HT1080 (cell line): Measurements from ENCODE around the gene STAT5B. TPM values are rescaled to one million over a fixed set of nuclear protein-coding genes. Genes with fewer than 3 reads are reported as not detected.
"Not testable (repeated sequence)": the region's sequence is repeated elsewhere in the genome, so short reads cannot be mapped to it uniquely, and the experiment has no call there.

Experiments
- DNase-seq: peaks from one replicate; pipeline ENCODE4 v3.0.0-alpha.2; 2015; ENCODE audit warnings: low read depth
- total RNA-seq: library from RNA; depleted of rRNA; stranded (reverse); fragments of >200 nt; shearing (Covaris generic); gene quantifications from 2 replicates; pipeline ENCODE4 v1.2.3, GENCODE V29; 2014

STAT5B gene
- total RNA-seq, 1 experiment from 2014 or later: 21.8 TPM

DNA sequence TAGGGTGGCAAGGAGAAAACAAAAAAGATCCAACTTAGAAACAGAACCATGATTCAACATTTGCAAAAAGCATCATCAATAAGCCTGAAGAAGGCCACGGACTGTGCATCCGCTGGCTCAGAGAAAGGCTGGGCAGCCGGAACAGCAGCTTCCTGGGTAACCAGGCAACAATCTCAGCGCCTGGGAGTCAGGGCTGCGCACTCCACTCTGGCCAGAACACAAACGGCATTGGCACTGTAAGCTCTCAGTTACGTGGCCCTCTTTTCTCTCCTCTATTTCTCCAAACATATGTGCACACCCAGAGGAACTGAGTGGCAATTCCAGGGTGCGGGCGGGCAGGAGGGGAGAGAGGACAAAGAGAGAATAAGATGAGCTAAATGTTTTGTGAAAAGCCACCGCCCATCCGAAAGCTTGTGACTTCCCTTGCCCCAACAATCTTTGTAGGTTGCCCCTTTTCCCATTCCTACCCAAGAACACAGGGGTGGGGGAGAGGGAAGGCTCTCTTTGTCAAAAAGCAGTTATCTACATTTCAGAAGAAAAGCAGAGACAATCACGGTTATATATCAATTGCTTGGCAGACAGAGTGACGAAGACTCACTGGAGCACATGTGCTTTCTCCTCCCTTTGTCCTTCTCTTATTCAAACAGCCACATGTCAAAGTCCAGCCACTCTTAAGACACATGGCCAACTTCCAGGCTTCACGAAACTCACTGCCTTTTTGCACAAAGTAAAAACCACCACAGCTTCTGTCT is 75.3 kb downstream of the STAT5B start:
- no peak for DNase-seq

DNA sequence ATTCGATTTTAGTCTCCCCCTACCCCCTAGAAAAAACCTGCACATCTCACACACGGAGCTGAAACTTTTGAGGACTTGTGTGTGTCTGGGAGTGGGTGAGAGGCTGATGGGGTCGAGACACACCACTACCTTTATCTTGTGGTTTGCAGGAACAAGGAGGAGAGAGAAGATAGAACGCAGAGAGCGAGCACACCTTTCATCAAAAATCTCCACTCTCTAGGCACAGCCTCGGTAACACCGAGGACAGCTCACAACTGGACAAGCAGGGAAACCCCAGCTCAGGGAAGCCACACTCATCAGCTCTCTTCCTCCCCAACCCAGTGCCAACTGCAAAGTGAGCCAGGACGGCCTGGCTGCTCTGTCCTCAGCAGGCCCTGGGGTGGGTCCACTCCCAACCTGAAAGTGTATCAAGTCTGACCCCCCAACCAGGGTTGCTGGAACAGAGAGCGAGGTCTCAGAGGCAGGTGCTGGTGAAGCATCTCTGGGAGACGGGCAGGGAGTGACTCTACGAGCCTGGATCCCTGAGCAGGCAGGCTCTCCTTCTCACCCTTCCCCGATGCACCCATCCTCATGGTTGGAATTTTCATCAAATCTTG is 76.7 kb downstream of the STAT5B start:
- DNase-seq: no peak

DNA sequence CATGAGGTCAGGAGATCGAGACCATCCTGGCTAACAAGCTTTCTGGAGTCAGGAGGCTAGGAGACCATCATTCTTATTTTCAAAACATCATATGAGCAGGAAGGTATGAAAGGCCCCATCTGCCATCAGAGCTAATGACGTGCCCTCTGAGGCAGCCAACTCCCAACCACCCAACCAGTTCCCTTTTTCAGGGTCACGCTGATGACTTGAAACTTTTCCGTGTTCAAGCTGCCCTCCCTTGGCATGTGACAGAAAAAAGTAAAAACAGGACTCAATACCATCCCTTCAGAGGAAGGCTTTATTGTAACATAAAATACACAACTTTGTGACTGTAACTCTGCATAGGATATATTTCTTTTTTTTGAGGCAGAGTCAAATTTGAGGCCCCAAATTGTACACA is 77.3 kb downstream of the STAT5B start:
- DNase-seq: no peak

DNA sequence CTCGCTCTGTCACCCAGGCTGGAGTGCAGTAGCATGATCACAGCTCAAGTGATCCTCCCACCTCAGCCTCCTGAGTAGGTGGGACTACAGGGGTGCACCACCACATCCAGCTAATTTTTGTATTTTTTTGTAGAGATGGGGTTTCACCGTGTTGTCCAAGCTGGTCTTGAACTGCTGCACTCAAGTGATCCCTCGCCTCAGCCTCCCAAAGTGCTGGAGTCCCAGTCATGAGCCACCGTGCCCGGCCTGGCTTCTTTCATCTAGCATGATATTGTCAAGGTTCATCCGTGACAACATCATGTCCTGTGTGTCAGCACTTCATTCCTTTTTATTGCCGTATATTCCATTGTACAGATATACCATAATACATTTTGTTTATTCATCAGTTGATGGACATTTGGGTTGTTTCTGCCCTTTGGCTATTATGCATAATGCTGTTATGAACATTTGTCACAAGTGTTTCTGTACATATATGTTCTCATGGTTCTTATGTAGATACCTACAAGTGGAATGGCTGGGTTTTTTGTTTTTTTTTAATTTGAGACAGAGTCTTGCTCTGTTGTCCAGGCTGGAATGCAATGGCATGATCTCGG is 78.5 kb downstream of the STAT5B start:
- DNase-seq: no peak

DNA sequence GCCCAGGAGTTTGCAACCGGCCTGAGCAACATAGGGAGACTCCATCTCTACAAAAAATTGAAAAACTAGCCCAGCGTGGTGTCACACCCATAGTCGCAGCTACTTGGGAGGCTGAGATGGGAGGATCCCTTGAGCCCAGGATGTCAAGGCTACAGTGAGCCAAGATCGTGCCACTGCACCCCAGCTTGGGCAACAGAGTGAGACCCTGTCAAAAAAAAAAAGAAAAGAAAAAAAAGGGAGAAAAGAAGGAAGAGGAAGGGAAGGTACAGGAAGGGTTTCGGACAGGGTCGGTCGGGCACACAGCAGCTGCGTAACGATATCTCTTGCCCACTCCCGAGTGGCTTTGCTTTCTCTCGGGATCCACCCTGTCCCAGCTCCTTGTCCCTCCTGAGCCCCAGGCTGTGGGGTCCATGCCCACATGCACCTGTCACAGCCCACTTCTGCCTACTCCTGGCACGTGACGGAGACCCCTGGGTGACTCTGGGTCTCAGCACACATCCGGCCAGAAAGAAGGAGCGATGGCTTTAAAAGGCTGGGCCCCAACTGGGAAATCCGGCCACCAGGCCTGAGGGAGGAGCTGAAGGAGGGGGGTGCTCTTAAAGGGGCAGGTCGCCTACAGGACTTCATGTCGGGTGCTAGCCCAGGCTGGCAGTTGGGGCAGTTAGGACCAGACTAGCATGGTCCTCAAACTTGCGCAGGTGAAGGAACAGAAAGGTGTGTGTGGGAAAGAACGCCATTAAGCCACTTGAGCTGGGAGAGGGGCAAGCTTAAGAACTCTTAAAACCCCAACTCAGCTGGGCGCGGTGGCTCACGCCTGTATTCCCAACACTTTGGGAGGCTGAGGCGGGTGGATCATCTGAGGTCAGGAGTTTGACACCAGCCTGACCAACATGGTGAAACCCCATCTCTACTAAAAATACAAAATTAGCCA is 82.0 kb downstream of the STAT5B start, which contains the start of gene GHDC:
GHDC (minus strand) TSS at position 526 of the 931 bp plus-strand sequence. CDS start 913 bp downstream, outside the sequence.
- peak; percentile 77 for DNase-seq

DNA sequence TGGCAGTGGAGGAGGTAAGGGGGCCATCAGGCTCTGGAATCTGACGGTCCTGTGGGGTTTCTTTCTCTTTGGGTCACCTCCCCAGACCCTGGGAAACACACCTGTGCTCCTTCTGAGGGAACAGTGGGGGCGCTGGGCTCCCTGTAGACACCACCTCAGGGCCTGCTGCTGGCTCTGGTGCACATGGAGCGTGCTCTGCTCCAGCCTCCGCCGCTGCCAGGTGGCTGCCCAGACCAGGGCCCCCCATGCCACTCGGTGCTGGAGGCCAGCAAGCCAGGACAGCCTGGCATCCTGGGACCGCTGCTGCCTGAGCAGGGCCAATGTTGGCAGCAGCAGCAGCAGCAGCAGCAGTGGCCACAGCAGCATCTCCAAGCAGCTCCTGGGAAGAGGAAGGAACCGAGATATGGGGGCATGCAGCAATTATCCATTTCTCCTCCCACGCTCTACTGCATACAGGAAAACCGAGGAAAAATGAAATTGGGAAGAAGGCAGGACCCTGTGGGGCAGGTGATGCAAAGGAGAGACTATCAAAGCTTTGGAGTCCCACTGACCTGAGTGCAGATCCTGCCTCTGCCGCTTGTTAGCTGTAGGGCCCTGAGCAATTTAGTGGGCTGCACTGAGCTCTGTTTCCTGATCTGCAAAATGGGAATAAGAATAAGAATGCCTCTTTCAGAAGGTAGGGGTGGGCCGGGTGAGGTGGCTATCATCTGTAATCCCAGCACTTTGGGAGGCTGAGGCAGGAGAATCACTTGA is 82.8 kb downstream of the STAT5B start:
- DNase-seq: no peak

DNA sequence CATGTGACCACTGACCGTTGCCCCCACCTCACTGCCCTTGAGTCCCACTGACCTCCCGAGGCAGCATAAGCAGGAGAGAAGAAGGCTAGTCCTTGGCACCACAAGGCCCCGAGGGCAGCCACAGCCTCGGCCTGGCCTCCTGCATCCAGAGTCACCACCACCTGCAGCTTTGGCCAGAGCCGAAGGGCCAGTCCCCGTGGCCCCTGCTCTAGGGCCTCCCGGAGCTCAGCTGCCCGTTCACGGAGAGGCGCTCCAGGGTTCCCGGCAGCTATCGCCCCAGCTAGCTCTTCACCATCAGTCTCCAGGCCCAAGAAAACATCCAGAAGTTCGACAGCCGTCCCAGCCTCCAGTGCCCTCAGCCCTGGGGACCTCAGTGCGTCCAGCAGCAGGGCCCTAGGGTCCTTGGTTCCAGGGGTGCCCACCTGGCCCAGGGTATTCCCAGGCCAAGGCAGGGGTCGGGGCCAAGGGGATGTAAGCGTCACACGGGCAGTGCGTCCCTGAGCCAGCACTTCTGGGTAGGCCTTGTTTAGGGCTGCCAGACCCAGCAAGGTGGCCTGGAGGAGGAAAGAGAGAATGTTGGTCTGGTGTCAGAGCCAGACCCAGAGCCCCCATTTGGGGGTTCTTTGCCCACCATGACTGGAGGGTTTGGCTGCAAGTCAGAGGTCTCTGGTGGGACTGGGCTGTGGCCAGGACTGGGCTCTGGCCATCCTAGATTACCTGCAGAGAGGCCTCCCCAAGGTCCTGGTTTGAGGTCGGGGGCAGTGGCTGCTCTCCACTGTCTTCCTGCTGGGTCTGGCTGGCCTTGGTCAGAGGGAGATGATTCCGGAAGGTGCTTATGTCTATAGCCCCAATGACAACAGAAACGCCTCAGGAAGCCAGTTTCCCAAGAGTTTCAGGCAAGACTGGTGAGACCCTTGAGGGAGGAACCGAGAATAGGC is 83.7 kb downstream of the STAT5B start:
- DNase-seq: no peak

DNA sequence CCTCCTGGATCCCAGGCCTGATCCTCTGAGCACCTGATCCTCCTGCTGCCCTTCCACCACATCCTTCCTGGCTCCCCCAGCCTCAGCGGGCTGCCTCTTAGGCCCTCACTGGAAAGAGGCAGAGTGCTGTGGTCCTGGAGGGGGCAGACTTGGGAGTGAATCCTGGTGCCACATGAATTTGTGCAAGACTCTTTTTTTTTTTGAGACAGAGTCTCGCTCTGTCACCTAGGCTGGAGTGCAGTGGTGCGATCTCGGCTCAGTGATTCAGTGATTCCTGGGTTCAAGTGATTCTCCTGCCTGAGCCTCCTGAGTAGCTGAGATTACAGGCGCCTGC is 84.9 kb downstream of the STAT5B start:
- DNase-seq: no peak

DNA sequence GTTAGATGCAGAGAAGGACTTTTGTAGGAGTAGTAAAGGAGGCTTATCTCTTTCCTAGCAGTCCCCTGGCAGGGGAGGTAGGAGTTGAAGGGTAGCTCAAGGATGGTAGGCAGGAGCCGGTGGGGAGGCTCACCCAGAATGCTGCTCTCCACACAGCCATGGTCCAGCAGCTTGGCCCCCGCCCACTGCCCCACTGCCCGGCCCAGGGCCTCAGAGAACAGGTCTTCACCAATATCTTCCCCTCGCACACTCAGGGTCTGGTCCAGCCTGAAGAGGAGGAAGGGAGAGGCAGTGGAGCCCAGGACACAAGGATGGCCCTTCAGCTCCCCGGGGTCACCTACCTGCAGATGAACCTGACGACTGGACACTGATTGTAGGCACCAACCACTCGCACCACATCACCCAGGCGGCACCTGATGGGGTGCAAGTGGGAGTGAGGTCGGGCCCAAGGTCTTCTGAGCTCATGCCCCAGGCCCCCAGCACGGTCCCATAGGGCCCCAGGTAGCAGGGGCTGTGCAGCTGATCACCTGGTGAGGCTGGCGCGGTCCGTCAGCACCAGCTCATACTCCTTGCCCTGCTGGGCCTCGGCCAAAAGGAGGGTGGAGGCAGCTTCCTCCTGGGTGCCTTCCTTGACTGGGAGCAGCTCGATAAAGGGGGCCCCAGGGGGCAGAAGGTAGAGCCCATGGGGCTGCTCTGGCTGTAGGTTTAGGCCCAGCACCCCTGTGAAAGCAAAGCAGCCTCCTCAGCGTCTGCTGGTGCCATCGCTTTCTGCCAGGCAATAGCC is 85.5 kb downstream of the STAT5B start:
- DNase-seq: no peak

DNA sequence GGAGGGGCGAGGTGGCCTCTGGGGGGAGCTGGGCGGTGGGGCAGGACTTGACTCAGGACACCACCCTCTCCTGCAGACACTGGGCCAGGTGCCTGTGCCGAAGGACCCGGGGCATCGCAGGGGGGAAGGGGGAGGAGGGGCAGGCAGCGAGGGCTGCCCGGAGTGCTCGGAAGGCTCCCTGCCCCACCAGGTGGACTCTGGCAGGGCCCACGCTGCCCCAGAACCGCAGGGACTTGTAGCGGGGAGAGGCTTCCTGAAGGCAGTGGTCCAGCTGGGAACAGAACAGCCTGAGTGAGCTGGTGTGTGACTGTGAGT is 86.6 kb downstream of the STAT5B start:
- DNase-seq: no peak

DNA sequence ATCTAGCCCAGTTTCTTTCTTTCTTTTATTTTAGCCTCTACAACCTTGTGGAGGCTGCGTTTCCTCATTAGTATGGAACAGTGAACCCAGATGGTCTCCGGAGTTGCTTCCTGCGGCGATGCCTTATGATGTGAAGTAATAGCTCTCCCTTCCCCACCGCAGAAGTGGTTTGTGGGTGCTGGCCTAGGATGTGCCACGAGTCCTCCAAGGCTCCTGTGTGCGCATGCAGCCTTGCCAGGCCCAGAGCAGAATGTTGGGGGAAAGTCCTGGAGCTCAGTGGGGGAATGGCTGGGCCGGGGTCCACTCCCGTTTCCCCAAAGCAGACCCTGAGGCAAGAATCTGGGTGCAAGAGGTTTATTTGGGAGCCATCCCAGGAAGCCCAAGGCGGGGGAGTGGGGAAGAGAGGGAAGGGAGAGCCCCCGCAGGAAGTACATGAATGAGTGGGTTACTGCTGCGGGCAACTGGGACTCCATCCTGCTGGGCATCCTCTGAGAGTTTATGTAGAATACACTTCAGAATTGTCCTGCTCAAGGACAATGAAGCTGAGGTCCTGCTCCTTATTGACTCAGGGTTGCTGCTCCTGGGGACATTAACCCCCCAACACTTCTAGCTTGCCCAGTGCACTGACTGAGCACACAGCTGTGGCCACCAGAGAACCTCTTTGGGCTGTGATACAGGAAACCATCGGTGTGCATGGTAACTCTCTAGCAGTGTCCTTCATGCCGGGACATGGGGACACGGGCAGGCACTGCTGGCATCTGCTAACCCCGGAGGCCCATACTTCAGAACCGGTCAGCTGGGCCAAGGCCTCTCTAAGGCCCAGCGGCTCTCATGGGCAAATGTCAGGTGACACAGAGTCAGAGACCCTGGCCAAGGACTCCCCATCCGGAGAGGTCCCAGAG is 87.2 kb downstream of the STAT5B start:
- no peak for DNase-seq

DNA sequence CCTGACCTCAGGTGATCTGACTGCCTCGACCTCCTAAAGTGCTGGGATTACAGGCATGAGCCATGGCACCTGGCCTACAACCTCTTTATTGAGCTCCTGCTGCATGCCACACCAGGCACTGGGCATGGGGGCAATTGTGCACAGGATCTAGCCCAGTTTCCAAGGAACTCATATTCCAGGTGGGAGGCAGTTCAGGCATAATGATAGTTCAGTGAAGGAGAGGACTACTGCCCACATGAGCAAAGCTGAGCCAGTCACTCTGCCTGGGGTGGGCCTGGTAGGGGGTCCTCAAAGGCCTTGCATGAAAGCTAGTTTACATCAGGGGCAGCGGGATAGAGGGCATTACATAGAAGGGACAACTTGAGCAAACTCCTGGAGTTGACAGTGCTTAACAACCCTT is 88.4 kb downstream of the STAT5B start:
- no peak for DNase-seq

DNA sequence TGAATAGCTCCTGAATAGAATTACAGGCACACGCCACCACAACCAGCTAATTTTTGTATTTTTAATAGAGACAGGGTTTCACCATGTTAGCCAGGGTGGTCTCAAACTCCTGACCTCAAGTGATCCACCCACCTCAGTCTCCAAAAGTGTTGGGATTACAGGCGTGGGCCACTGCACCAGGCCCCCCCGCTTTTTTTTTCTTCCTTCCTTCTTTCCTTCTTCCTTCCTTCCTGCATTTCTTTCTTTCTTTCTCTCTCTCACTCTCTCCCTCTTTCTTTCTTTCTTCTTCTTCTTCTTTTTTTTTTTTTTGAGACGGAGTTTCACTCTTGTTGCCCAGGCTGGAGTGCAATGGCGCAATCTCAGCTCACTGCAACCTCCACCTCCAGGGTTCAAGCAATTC is 90.0 kb downstream of the STAT5B start:
- DNase-seq: not testable (repeated sequence)

DNA sequence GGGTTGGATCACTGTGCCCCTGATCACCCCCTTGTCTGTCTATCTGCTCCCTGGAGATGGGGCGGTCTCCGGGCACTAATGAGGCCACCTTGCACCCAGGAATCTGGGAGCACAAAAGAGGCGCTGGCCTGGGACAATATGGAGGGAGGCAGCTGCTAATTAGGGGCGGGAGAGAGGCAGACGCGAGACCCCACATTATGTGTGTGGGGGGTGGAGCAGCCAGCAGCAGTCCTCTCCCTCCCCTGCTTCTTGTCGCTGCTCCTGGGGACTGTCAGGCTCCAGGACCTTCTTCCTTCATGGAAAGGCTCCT is 90.6 kb downstream of the STAT5B start:
- no peak for DNase-seq

DNA sequence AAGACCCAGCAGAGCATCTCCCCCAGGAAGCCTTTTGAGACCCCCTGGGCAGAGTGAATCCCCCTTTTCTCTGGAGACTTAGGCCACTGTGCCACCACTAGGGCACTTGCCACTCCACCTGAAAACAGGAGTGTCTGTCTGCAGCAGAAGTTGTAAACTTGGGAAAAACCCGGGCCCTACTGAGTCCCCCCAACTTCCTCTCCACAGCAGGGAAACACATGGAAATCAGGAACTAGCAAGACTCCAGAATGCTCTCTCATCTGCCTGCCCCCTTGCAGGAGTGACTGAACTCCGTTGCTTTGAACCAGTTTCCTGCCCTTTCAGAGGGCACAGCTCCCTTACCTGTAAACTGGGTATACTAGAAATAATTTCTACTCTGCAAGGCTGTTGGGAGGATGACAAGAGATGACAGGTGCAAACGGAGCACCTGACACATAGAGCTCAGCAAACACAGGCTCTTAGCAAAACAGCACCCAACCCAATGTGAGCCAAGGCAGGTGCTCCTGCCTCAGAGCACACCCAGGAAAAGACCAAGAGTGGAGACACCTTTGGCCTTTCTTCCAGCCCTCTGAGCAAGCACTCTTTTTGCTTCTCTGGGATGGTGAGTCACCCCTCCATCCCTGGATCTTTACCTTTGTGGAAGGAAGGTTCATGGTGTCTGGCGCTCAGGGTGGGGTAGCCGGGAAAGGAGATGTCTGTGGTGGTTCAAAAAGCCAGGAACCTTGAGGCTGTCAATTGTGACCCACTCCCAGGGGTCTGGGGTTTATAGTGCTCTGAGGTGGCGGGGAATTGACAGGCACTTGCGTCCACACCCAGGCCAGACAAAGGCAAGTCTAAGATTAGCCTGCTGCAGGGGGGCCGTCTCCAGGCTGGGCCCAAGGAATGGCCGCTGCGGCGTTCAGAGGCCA is 91.2 kb downstream of the STAT5B start, which contains the start of gene HCRT:
HCRT (minus strand) TSS at position 740 of the 908 bp plus-strand sequence; CDS start at position 653, 87 bp downstream.
- DNase-seq: no peak

DNA sequence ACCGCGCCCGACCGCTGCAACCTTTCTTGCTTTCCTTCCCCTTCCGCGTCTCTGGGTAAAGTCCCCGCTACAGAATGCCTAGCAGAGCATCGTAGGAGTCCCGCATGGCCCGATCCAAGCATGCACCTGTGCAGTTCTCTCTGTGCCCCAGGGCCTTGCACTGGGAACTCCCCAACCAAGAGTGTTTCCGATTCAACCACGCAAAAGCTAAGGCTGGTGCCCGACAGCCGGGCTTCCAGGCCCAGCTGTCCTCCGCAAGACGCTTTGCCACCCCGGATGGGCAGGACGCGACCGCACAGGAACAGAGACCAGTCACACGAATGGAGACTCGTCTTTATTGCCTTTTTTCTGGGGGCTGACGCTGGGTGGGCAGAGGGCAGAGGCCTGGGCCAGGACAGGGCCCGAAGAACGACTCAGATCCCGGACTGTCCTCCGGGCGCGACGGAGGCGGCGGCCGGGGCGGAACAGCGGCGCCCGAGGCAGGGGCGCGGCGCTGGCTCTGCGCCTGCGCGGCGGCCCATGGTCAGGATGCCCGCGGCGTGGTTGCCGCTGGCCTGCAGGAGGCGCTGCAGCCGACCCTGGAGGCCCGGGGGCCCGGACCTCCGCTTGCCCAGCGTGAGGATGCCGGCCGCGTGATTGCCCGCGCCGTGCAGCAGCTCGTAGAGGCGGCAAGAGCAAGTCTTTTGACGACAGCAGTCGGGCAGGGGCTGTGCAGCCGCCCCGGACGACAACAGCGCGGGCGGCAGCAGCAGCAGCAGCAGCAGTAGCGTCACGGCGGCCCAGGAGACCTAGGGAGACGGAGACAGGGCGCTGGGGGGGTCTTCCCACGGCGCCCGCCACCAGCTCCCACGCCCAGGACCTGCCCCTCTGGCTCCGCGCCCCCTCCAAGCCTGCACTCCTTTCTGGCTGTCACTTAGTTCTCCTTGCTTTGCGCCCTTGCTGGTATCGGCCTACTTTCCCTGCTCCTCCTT is 92.2 kb downstream of the STAT5B start:
- no peak for DNase-seq
